ENCODE data around the gene RPS21.

- TF ChIP-seq CTCF (IDR thresholded peaks at IDR 0.05 in 4 of 5, conservative IDR thresholded peaks at IDR 0.05 in 1 of 5) (no peak), POLR2A (IDR thresholded peaks at IDR 0.05) (no peak)
Observed at GRCh38 chr20:62348604-62349003, 38.3 kb upstream of the RPS21 start.

Data from gastrocnemius medialis (tissue), 4 donors.